ENCODE data around the gene GMCL1. TPM values are rescaled to one million over a fixed set of nuclear protein-coding genes. Genes with fewer than 3 reads are reported as not detected.

Gene GMCL1
- total and polyA plus RNA-seq, 9 of the 15 experiments (the other 6 are each of a cell fraction or from before 2014, with no cell fraction given): 7.0 to 27.3 (median 15.4) TPM

- TF ChIP-seq ZNF655 (CRISPR knock-in tag; IDR thresholded peaks at IDR 0.05): no peak
- no peak for TF ChIP-seq TAF7 (tag; IDR thresholded peaks at IDR 0.05)
- peak; percentile 95 for TF ChIP-seq NCOA1 (IDR thresholded peaks at IDR 0.05; ENCODE audit: low read depth)
- 0 out of 2 replicates have a peak, but pooled peaks have one; percentile 17 for TF ChIP-seq KLF13 (tag; IDR thresholded peaks at IDR 0.05; ENCODE audit: borderline replicate concordance, low read depth)
- TF ChIP-seq TARDBP (IDR thresholded peaks at IDR 0.05): peak; percentile 94
- peak; percentile 55; the same call in 1 of the 2 replicates for TF ChIP-seq TCF7 (IDR thresholded peaks at IDR 0.05; ENCODE audit: borderline replicate concordance)
- TF ChIP-seq CHD1 (IDR thresholded peaks at IDR 0.05; ENCODE audit: low read length): no peak
- TF ChIP-seq SNAPC5 (CRISPR knock-in tag; IDR thresholded peaks at IDR 0.05): no peak
- peak in 1 of 2 experiments; percentile 97; a peak in 2 of 4 replicates for TF ChIP-seq MLLT1 (IDR thresholded peaks at IDR 0.05)
- peak; percentile 75; the same call in 1 of the 2 replicates for TF ChIP-seq BCL6 (CRISPR knock-in tag; IDR thresholded peaks at IDR 0.05)
- TF ChIP-seq NKRF (IDR thresholded peaks at IDR 0.05; ENCODE audit: borderline replicate concordance): 0 out of 2 replicates have a peak, but pooled peaks have one; percentile 5
- TF ChIP-seq MBD2 (IDR thresholded peaks at IDR 0.05; ENCODE audit: borderline replicate concordance, low read depth): peak; percentile 79; the same call in 1 of the 2 replicates
- no peak for TF ChIP-seq FOXK1 (CRISPR knock-in tag; IDR thresholded peaks at IDR 0.05; ENCODE audit: borderline replicate concordance)
- TF ChIP-seq ZMIZ1 (IDR thresholded peaks at IDR 0.05; ENCODE audit: low read depth in 2 of 2, low read length in 2 of 2): peak in 1 of 2 experiments; percentile 96; a peak in 2 of 4 replicates
- peak; percentile 99 for TF ChIP-seq DPF2 (IDR thresholded peaks at IDR 0.05)
- peak in 1 of 2 experiments; percentile 73; a peak in 1 of 4 replicates for TF ChIP-seq ETV6 (IDR thresholded peaks at IDR 0.05; ENCODE audit: borderline replicate concordance in 1 of 2, low read depth in 2 of 2, low read length in 1 of 2)
- no peak for TF ChIP-seq ETV6 (CRISPR knock-in tag; IDR thresholded peaks at IDR 0.05; ENCODE audit: borderline replicate concordance)
- peak in 1 of 2 experiments; percentile 74; a peak in 2 of 4 replicates for TF ChIP-seq FOXA3 (CRISPR knock-in tag; conservative IDR thresholded peaks at IDR 0.05 in 1 of 2, IDR thresholded peaks at IDR 0.05 in 1 of 2)
These were observed 30.4 kb upstream of the GMCL1 start (continued) for GRCh38 chr2:69798909-69799526.
